H9 (cell line): ENCODE data around the gene SMC1B. TPM values are rescaled to one million over a fixed set of nuclear protein-coding genes. Genes with fewer than 3 reads are reported as not detected.

Source experiments
- DNase-seq: peaks from one replicate; pipeline ENCODE4 v3.0.0-alpha.2; 2017
- H2AFZ ChIP-seq: one replicate; pipeline ENCODE4 v1.6.1; 2013; ENCODE audit warnings: mild to moderate bottlenecking, low read length, control low read depth, moderate library complexity
- H2AK5ac ChIP-seq: 2 replicates; pipeline ENCODE4 v1.6.1; 2013; ENCODE audit warnings: low read length, control low read depth, mixed read lengths; ENCODE audit not compliant: insufficient read length
- H2BK120ac ChIP-seq: one replicate; pipeline ENCODE4 v1.6.1; 2013; ENCODE audit warnings: low read depth, mild to moderate bottlenecking, low read length, control low read depth, inconsistent platforms; ENCODE audit not compliant: poor library complexity, severe bottlenecking
- H2BK12ac ChIP-seq: 2 replicates; pipeline ENCODE4 v1.6.1; 2013; ENCODE audit warnings: low read length, control low read depth, mixed read lengths, low read depth; ENCODE audit not compliant: insufficient read length
- H2BK15ac ChIP-seq: 2 replicates; pipeline ENCODE4 v1.6.1; 2013; ENCODE audit warnings: low read depth, low read length, control low read depth
- H2BK20ac ChIP-seq: one replicate; pipeline ENCODE4 v1.6.1; 2013; ENCODE audit warnings: low read depth, mild to moderate bottlenecking, low read length, control low read depth, inconsistent platforms; ENCODE audit not compliant: poor library complexity, severe bottlenecking
- H2BK5ac ChIP-seq: 2 replicates; pipeline ENCODE4 v1.6.1; 2013; ENCODE audit warnings: low read length, control low read depth, mixed read lengths; ENCODE audit not compliant: insufficient read length
- H3K14ac ChIP-seq: 2 replicates; pipeline ENCODE4 v1.6.1; 2013; ENCODE audit warnings: low read length, control low read depth; ENCODE audit not compliant: insufficient read depth
- H3K18ac ChIP-seq: 2 replicates; pipeline ENCODE4 v1.6.1; 2013; ENCODE audit warnings: low read depth, mild to moderate bottlenecking, mixed read lengths, low read length, control low read depth; ENCODE audit not compliant: insufficient read length
- H3K23ac ChIP-seq: 2 replicates; pipeline ENCODE4 v1.6.1; 2013; ENCODE audit warnings: low read length, control low read depth, mixed read lengths, low read depth; ENCODE audit not compliant: insufficient read length
- H3K23me2 ChIP-seq: 2 replicates; pipeline ENCODE4 v1.6.1; 2013; ENCODE audit warnings: low read depth, mild to moderate bottlenecking, mixed read lengths, low read length, control low read depth; ENCODE audit not compliant: insufficient read length, poor library complexity, severe bottlenecking
- H3K27ac ChIP-seq: 2 replicates; pipeline ENCODE4 v1.5.1; 2013; ENCODE audit warnings: low read length, control low read depth, mixed read lengths, low read depth; ENCODE audit not compliant: insufficient read length
- H3K27me3 ChIP-seq: 2 replicates; pipeline ENCODE4 v1.6.1; 2013; ENCODE audit warnings: low read length, control low read depth, inconsistent platforms; ENCODE audit not compliant: insufficient read depth
- H3K4ac ChIP-seq: 2 replicates; pipeline ENCODE4 v1.6.1; 2013; ENCODE audit warnings: low read depth, mild to moderate bottlenecking, control low read depth, inconsistent platforms, low read length, moderate library complexity
- H3K4me1 ChIP-seq: 2 replicates; pipeline ENCODE4 v1.6.1; 2013; ENCODE audit warnings: low read length, control low read depth, inconsistent platforms; ENCODE audit not compliant: insufficient read depth
- H3K4me2 ChIP-seq: 2 replicates; pipeline ENCODE4 v1.6.1; 2013; ENCODE audit warnings: low read length, control low read depth, mixed read lengths; ENCODE audit not compliant: insufficient read length, insufficient read depth
- H3K56ac ChIP-seq: 2 replicates; pipeline ENCODE4 v1.6.1; 2013; ENCODE audit warnings: low read depth, mild to moderate bottlenecking, mixed read lengths, low read length, control low read depth; ENCODE audit not compliant: insufficient read length
- H3K79me1 ChIP-seq: 2 replicates; pipeline ENCODE4 v1.6.1; 2013; ENCODE audit warnings: low read depth, mild to moderate bottlenecking, moderate library complexity, low read length, control low read depth, inconsistent platforms; ENCODE audit not compliant: insufficient read depth, poor library complexity, severe bottlenecking
- H3K79me2 ChIP-seq: 2 replicates; pipeline ENCODE4 v1.6.1; 2013; ENCODE audit warnings: low read length, control low read depth, inconsistent platforms; ENCODE audit not compliant: insufficient read depth
- H3K9ac ChIP-seq: 2 replicates; pipeline ENCODE4 v1.6.1; 2013; ENCODE audit warnings: low read length, control low read depth, mixed read lengths; ENCODE audit not compliant: insufficient read length; ENCODE audit errors: extremely low read depth
- H3K9me3 ChIP-seq: one replicate; pipeline ENCODE4 v1.6.1; 2013; ENCODE audit warnings: low read depth, low read length, inconsistent platforms; ENCODE audit not compliant: control insufficient read depth
- H3T11ph ChIP-seq: one replicate; pipeline ENCODE4 v1.6.1; 2013; ENCODE audit warnings: mild to moderate bottlenecking, low read length, control low read depth, inconsistent platforms
- H4K20me1 ChIP-seq: one replicate; pipeline ENCODE4 v1.6.1; 2013; ENCODE audit not compliant: control insufficient read depth, insufficient read length, insufficient read depth
- H4K5ac ChIP-seq: 2 replicates; pipeline ENCODE4 v1.6.1; 2013; ENCODE audit warnings: low read depth, mild to moderate bottlenecking, mixed read lengths, low read length, control low read depth; ENCODE audit not compliant: insufficient read length
- H4K8ac ChIP-seq: replicated peaks from 2 replicates; pipeline ENCODE4 v1.6.1; 2013; ENCODE audit warnings: low read length, control low read depth, mixed read lengths, low read depth; ENCODE audit not compliant: insufficient read length
- H4K91ac ChIP-seq: 2 replicates; pipeline ENCODE4 v1.6.1; 2013; ENCODE audit warnings: low read depth, mild to moderate bottlenecking, moderate library complexity, mixed read lengths, low read length, control low read depth; ENCODE audit not compliant: insufficient read length
- H3K27ac Mint-ChIP-seq, 3 experiments: 2 replicates in 2 of 3; 3 replicates in 1 of 3; pipeline ENCODE4 v1.8.0; 2020 to 2021; ENCODE audit warnings: mixed read lengths in 3 of 3, mild to moderate bottlenecking in 1 of 3, moderate library complexity in 1 of 3
- H3K27me3 Mint-ChIP-seq: 2 replicates; pipeline ENCODE4 v1.8.0; 2021; ENCODE audit warnings: low read depth, mild to moderate bottlenecking, moderate library complexity, mixed read lengths
- H3K36me3 Mint-ChIP-seq, 3 experiments: 2 replicates in 2 of 3; 3 replicates in 1 of 3; pipeline ENCODE4 v1.8.0; 2020 to 2021; ENCODE audit warnings: low read depth in 3 of 3, mixed read lengths in 3 of 3; ENCODE audit not compliant: insufficient read depth in 1 of 3
- H3K4me1 Mint-ChIP-seq, 2 experiments: 2 replicates each; pipeline ENCODE4 v1.8.0; 2020; ENCODE audit warnings: mixed read lengths in 2 of 2
- H3K4me3 Mint-ChIP-seq, 2 experiments: 2 replicates in 1 of 2; 3 replicates in 1 of 2; pipeline ENCODE4 v1.8.0; 2020 to 2021; ENCODE audit warnings: mild to moderate bottlenecking in 2 of 2, mixed read lengths in 2 of 2, moderate library complexity in 1 of 2
- H3K9me3 Mint-ChIP-seq, 2 experiments: 2 replicates in 1 of 2; 3 replicates in 1 of 2; pipeline ENCODE4 v1.8.0; 2020; ENCODE audit warnings: mild to moderate bottlenecking in 2 of 2, mixed read lengths in 2 of 2, moderate library complexity in 1 of 2
- WGBS: extraction: QIAGEN DNeasy Blood & Tissue Kit; methylation state at CpG from one replicate; pipeline ENCODE4 v1.1.7; 2013; ENCODE audit warnings: missing lambda C conversion rate, low lambda C conversion rate, mixed read lengths; ENCODE audit not compliant: insufficient read length; ENCODE audit errors: extremely low coverage; 5-methylcytosine and 5-hydroxymethylcytosine counted together
- total RNA-seq: library from RNA; stranded (reverse); gene quantifications from 2 replicates; pipeline ENCODE4 v1.2.1, GENCODE V29; 2021
- TF ChIP-seq, protein P1 (sequence below): fragments of 200-600 bp; sonication (generic); conservative IDR thresholded peaks from 3 replicates; pipeline ENCODE4 v1.8.0; 2021; ENCODE audit warnings: antibody characterized with exemption, mild to moderate bottlenecking

Gene SMC1B
- total RNA-seq, 1 experiment from 2014 or later = not detected

DNA sequence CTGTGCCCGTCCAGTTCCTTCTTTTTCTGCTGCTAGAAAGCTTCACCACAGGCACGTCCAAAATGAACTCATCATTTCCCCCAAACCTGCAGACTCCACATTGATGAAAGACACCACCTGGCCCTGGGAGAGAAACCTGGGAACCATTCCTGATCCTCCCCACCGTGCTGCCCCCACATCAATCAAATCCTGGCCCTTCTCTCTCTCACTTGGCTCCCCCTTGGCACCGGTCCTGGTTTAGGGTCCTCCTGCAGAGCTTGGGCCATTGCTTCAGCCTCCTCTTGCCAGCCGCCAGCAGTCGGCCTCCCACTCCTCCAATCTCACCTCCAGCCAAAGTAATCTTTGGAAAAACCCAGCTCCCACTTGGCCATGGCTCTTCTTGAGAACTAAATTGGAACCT is 38.6 kb upstream of the SMC1B start:
- H2BK15ac ChIP-seq = no peak overlapping the region
- DNase-seq = no peak
- H3K9ac ChIP-seq = no peak overlapping the region
- no peak overlapping the region for H3K56ac ChIP-seq
- H2BK12ac ChIP-seq = no peak overlapping the region
- H4K91ac ChIP-seq = no peak overlapping the region
- no peak overlapping the region for H3K4me2 ChIP-seq
- H3K27me3 Mint-ChIP-seq = peaks cover 12% of the 10 kb centered on the region
- H3K9me3 Mint-ChIP-seq = no peaks in the 10 kb centered on the region
- H3K4me1 ChIP-seq = no peaks in the 10 kb centered on the region
- no peak overlapping the region for H3K27ac Mint-ChIP-seq
- H3K27ac ChIP-seq = no peak overlapping the region
- H3K9me3 ChIP-seq = no peaks in the 10 kb centered on the region
- H3T11ph ChIP-seq = no peak overlapping the region
- no peak overlapping the region for H2BK5ac ChIP-seq
- no peak overlapping the region for H3K4me3 Mint-ChIP-seq
- H4K20me1 ChIP-seq = no peaks in the 10 kb centered on the region
- no peaks in the 10 kb centered on the region for H3K4me1 Mint-ChIP-seq
- no peaks in the 10 kb centered on the region for H3K27me3 ChIP-seq
- TF ChIP-seq, protein P1, sequence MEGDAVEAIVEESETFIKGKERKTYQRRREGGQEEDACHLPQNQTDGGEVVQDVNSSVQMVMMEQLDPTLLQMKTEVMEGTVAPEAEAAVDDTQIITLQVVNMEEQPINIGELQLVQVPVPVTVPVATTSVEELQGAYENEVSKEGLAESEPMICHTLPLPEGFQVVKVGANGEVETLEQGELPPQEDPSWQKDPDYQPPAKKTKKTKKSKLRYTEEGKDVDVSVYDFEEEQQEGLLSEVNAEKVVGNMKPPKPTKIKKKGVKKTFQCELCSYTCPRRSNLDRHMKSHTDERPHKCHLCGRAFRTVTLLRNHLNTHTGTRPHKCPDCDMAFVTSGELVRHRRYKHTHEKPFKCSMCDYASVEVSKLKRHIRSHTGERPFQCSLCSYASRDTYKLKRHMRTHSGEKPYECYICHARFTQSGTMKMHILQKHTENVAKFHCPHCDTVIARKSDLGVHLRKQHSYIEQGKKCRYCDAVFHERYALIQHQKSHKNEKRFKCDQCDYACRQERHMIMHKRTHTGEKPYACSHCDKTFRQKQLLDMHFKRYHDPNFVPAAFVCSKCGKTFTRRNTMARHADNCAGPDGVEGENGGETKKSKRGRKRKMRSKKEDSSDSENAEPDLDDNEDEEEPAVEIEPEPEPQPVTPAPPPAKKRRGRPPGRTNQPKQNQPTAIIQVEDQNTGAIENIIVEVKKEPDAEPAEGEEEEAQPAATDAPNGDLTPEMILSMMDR = no peak
- no peaks in the 10 kb centered on the region for H3K79me2 ChIP-seq
- no peak overlapping the region for H3K4ac ChIP-seq
- H2BK120ac ChIP-seq = no peak overlapping the region
- no peak overlapping the region for H4K8ac ChIP-seq
- no peak overlapping the region for H2BK20ac ChIP-seq
- H3K79me1 ChIP-seq = no peaks in the 10 kb centered on the region
- H4K5ac ChIP-seq = no peak overlapping the region
- H3K14ac ChIP-seq = no peak overlapping the region
- no peak overlapping the region for H3K23ac ChIP-seq
- no peaks in the 10 kb centered on the region for H3K36me3 Mint-ChIP-seq
- no CpG with 5 or more reads among the region's 6 CpGs for WGBS
- no peaks in the 10 kb centered on the region for H3K23me2 ChIP-seq
- no peak overlapping the region for H3K18ac ChIP-seq
- no peak overlapping the region for H2AFZ ChIP-seq
- H2AK5ac ChIP-seq = no peak overlapping the region
